Neural progenitor cell (in vitro differentiated cells): ENCODE measurements around the gene NIPAL3.

Experiments
- EZH2 ChIP-seq: fragments of 200-600 bp; sonication (generic); IDR thresholded peaks from 2 replicates; pipeline ENCODE4 v1.6.1; 2017; ENCODE audit warnings: antibody characterized with exemption, mild to moderate bottlenecking, moderate library complexity
- TF ChIP-seq, protein P1 (sequence below): fragments of 200-600 bp; sonication (generic); IDR thresholded peaks from 2 replicates; pipeline ENCODE4 v1.5.1; 2017; ENCODE audit warnings: antibody characterized with exemption, mild to moderate bottlenecking

GRCh38 chr1:24507405-24507804 lies 91.8 kb downstream of the NIPAL3 start:
- no peak for TF ChIP-seq EZH2
- TF ChIP-seq, protein P1, sequence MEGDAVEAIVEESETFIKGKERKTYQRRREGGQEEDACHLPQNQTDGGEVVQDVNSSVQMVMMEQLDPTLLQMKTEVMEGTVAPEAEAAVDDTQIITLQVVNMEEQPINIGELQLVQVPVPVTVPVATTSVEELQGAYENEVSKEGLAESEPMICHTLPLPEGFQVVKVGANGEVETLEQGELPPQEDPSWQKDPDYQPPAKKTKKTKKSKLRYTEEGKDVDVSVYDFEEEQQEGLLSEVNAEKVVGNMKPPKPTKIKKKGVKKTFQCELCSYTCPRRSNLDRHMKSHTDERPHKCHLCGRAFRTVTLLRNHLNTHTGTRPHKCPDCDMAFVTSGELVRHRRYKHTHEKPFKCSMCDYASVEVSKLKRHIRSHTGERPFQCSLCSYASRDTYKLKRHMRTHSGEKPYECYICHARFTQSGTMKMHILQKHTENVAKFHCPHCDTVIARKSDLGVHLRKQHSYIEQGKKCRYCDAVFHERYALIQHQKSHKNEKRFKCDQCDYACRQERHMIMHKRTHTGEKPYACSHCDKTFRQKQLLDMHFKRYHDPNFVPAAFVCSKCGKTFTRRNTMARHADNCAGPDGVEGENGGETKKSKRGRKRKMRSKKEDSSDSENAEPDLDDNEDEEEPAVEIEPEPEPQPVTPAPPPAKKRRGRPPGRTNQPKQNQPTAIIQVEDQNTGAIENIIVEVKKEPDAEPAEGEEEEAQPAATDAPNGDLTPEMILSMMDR = no peak
